ENCODE results near the gene EIF5A2.

DNA sequence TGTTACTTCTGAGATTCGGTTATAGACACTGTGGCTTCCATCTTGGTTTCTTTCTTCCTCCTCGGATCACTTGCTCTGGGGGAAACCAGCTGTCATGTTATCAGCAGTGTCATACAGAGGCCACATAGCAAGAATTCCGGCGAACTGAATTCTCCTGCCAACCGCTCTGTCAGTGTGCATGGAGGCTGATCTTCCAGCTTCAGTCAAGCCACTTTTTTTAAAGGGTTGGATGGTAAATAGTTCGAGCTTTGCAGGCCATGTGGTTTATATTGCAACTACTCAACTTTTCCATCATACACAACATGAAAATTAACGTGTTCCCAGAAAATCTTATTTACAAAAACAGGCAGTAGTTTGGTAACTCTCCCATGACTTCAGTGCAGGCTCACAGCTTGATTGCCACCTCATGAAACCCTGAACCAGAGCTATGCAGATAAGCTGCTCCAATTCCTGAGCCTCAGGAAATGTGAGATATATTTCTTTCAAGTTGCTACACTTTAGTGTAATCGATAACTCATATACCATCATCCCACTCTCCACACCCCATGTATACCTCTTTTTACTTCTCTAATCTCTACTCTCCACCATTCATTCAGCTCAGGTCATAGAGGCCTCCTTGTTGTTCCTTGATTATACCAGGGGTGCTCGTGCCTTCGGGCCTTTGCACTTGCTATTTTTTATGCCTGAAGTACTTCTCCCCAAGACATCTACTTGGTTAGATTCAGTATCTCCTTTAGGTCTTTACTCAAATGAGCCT lies 45.6 kb downstream of the EIF5A2 start:
- TF ChIP-seq EZH2 (IDR thresholded peaks at IDR 0.05; ENCODE audit: borderline replicate concordance, insufficient read depth, low read depth, low read length, poor library complexity, severe bottlenecking) = no peak
- TF ChIP-seq, protein P1, sequence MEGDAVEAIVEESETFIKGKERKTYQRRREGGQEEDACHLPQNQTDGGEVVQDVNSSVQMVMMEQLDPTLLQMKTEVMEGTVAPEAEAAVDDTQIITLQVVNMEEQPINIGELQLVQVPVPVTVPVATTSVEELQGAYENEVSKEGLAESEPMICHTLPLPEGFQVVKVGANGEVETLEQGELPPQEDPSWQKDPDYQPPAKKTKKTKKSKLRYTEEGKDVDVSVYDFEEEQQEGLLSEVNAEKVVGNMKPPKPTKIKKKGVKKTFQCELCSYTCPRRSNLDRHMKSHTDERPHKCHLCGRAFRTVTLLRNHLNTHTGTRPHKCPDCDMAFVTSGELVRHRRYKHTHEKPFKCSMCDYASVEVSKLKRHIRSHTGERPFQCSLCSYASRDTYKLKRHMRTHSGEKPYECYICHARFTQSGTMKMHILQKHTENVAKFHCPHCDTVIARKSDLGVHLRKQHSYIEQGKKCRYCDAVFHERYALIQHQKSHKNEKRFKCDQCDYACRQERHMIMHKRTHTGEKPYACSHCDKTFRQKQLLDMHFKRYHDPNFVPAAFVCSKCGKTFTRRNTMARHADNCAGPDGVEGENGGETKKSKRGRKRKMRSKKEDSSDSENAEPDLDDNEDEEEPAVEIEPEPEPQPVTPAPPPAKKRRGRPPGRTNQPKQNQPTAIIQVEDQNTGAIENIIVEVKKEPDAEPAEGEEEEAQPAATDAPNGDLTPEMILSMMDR (IDR thresholded peaks at IDR 0.05) = no peak
